Right cardiac atrium (tissue), 5 donors: Measurements from ENCODE around the gene EHD2. TPM values are rescaled to one million over a fixed set of nuclear protein-coding genes. Genes with fewer than 3 reads are reported as not detected.
"Not testable (repeated sequence)": the region's sequence is repeated elsewhere in the genome, so short reads cannot be mapped to it uniquely, and the experiment has no call there.

Experiments
- ATAC-seq, 2 donors: fragments of 200-7000 bp; cut with Tn5 transposase; one replicate each; pipeline versions ENCODE4 v1.8.0 to v1.9.1; 2020; ENCODE audit warnings: moderate library complexity in 2 of 2, mild to moderate bottlenecking in 1 of 2
- DNase-seq, 3 donors: peaks; one replicate each; pipeline ENCODE4 v3.0.0-alpha.2; 2020
- H3K27ac ChIP-seq: one replicate; pipeline ENCODE4 v1.5.1; 2013; ENCODE audit warnings: mild to moderate bottlenecking, low read length, control low read depth, moderate library complexity
- H3K27me3 ChIP-seq: one replicate; pipeline ENCODE4 v1.6.1; 2013; ENCODE audit not compliant: control insufficient read depth, insufficient read depth
- H3K4me1 ChIP-seq: one replicate; pipeline ENCODE4 v1.6.1; 2013; ENCODE audit warnings: low read length; ENCODE audit not compliant: control insufficient read depth, insufficient read depth
- H3K4me3 ChIP-seq: one replicate; pipeline ENCODE4 v1.5.1; 2013; ENCODE audit warnings: low read length, control low read depth
- H3K9me3 ChIP-seq: one replicate; pipeline ENCODE4 v1.6.1; 2013; ENCODE audit warnings: low read length; ENCODE audit not compliant: control insufficient read depth
- WGBS: extraction: QIAGEN DNeasy Blood & Tissue Kit; methylation state at CpG from one replicate; pipeline ENCODE4 v1.1.7; 2013; 5-methylcytosine and 5-hydroxymethylcytosine counted together
- intact Hi-C, 4 donors: fragments of 100-400 bp; cut with DNase I; formaldehyde crosslinking; loops; one replicate each; pipeline versions ENCODE4 v1.11.0 to v1.14.0; 2022 to 2023
- polyA plus RNA-seq: library from polyadenylated mRNA; stranded (reverse); fragments of 200-250 nt; gene quantifications from one replicate; pipeline ENCODE4 v1.2.3, GENCODE V29; 2013
- total RNA-seq, 4 donors: library from RNA; stranded (reverse); fragmentation: NEBNext Ultra II Directional; extraction: Animal tissue kit (Norgen Biotek cat#: 25700); gene quantifications; one replicate each; pipeline ENCODE4 v1.2.1, GENCODE V29; 2021
- donor health status: healthy with polysubstance abuse.
- donor health status: DM: no; HTN: yes; CAD: no.
- donor health status: DM: no; HTN: no; CAD: no.
- donor health status: DM: no; HTN: yes; CAD: no; lungs with severe emphysema.
- donor health status: DM: yes; HTN: yes; CAD: no.

The EHD2 gene
- total and polyA plus RNA-seq, 5 donors, result 32.8 to 61.9 (median 38.7) TPM

GRCh38 chr19:47714339-47714738, 1.1 kb downstream of the EHD2 start:
- peaks cover 10% of the 10 kb centered on the region for H3K4me1 ChIP-seq
- DNase-seq, result no peak
- ATAC-seq, result no peak
- peak overlapping the region; percentile 98 for H3K27ac ChIP-seq
- intact Hi-C loops, result loop anchor here in 1 of 4 donors (5.0 kb wide), 1 partner anchor 73 kb away; no protein-coding TSS in a partner anchor
- H3K9me3 ChIP-seq, result no peaks in the 10 kb centered on the region
- 76% methylated on average over 4 of the region's 4 CpGs for WGBS
- no peaks in the 10 kb centered on the region for H3K27me3 ChIP-seq
- peak overlapping the region; percentile 79 for H3K4me3 ChIP-seq

GRCh38 chr19:47714855-47715254, 1.6 kb downstream of the EHD2 start:
- ATAC-seq, DNase-seq, H3K9me3 ChIP-seq, H3K4me1 ChIP-seq, H3K27ac ChIP-seq, H3K27me3 ChIP-seq: not testable (repeated sequence)
- peak overlapping the region; percentile 79 for H3K4me3 ChIP-seq
- intact Hi-C loops, result loop anchor here in 1 of 4 donors (5.0 kb wide), 1 partner anchor 72 kb away; no protein-coding TSS in a partner anchor

- H3K27ac ChIP-seq, result no peak overlapping the region
- intact Hi-C loops, result no loop called here
- DNase-seq (no peak), ATAC-seq (no peak)
- H3K4me1 ChIP-seq, result peaks cover 14% of the 10 kb centered on the region
- WGBS, result 62% methylated on average over 32 of the region's 32 CpGs
- no peaks in the 10 kb centered on the region for H3K27me3 ChIP-seq
- no peak overlapping the region for H3K4me3 ChIP-seq
- H3K9me3 ChIP-seq, result no peaks in the 10 kb centered on the region
These were observed 3.2 kb downstream of the EHD2 start for GRCh38 chr19:47716270-47716937.

- WGBS, result 37% methylated on average over 11 of the region's 11 CpGs
- Histone ChIP-seq H3K27ac (peak overlapping the region; percentile 54), H3K4me1 (peaks cover 12% of the 10 kb centered on the region)
- H3K4me3 ChIP-seq, ATAC-seq, H3K27me3 ChIP-seq, intact Hi-C loops, H3K9me3 ChIP-seq: not testable (repeated sequence)
- DNase-seq, result peak in 1 of 3 donors; percentile 72
These were observed 5.3 kb downstream of the EHD2 start for GRCh38 chr19:47718415-47719046.

GRCh38 chr19:47719047-47719859, 6.0 kb downstream of the EHD2 start:
- H3K27me3 ChIP-seq, result no peaks in the 10 kb centered on the region
- peak overlapping the region; percentile 10 for H3K4me3 ChIP-seq
- WGBS, result 15% methylated on average over 26 of the region's 26 CpGs
- peak; percentile 92 to 96 (median 95) for DNase-seq
- H3K27ac ChIP-seq, result peak overlapping the region; percentile 78
- no peaks in the 10 kb centered on the region for H3K9me3 ChIP-seq
- peaks cover 14% of the 10 kb centered on the region for H3K4me1 ChIP-seq
- intact Hi-C loops, result no loop called here
- ATAC-seq, result peak; percentile 87 to 91

GRCh38 chr19:47720669-47721422, 7.6 kb downstream of the EHD2 start:
- no peak overlapping the region for H3K4me3 ChIP-seq
- WGBS, result 81% methylated on average over 14 of the region's 14 CpGs

GRCh38 chr19:47723581-47723940, 10.3 kb downstream of the EHD2 start:
- ATAC-seq (peak in 1 of 2 donors; percentile 22), DNase-seq (peak; percentile 78 to 84 (median 81))
- WGBS, result 19% methylated on average over 7 of the region's 7 CpGs
- intact Hi-C loops, result no loop called here
- no peak overlapping the region for H3K4me3 ChIP-seq
- H3K4me1 ChIP-seq, result peaks cover 7% of the 10 kb centered on the region
- no peaks in the 10 kb centered on the region for H3K9me3 ChIP-seq
- H3K27me3 ChIP-seq, result no peaks in the 10 kb centered on the region
- no peak overlapping the region for H3K27ac ChIP-seq

More at GRCh38 chr19:47720669-47721422, 7.6 kb downstream of the EHD2 start:
- intact Hi-C loops, result no loop called here
- DNase-seq, result no peak
- Histone ChIP-seq H3K27ac (peak overlapping the region; percentile 6), H3K9me3 (no peaks in the 10 kb centered on the region), H3K27me3 (no peaks in the 10 kb centered on the region), H3K4me1 (peaks cover 9% of the 10 kb centered on the region)
- ATAC-seq, result no peak

GRCh38 chr19:47725759-47726401, 12.7 kb downstream of the EHD2 start:
- Histone ChIP-seq H3K27me3 (no peaks in the 10 kb centered on the region), H3K4me1 (peaks cover 3% of the 10 kb centered on the region), H3K9me3 (no peaks in the 10 kb centered on the region), H3K27ac (no peak overlapping the region), H3K4me3 (no peak overlapping the region)
- intact Hi-C loops, result no loop called here
- WGBS, result 83% methylated on average over 48 of the region's 48 CpGs
- no peak for ATAC-seq
- DNase-seq, result no peak

- no peak for ATAC-seq
- peaks cover 3% of the 10 kb centered on the region for H3K4me1 ChIP-seq
- DNase-seq, result no peak
- intact Hi-C loops, result no loop called here
- H3K4me3 ChIP-seq, result no peak overlapping the region
- 68% methylated on average over 4 of the region's 4 CpGs for WGBS
- no peaks in the 10 kb centered on the region for H3K9me3 ChIP-seq
- H3K27me3 ChIP-seq, result no peaks in the 10 kb centered on the region
- H3K27ac ChIP-seq, result no peak overlapping the region
These were observed 13.2 kb downstream of the EHD2 start for GRCh38 chr19:47726467-47726866.

GRCh38 chr19:47728295-47728694, 15.1 kb downstream of the EHD2 start:
- H3K4me1 ChIP-seq, DNase-seq, H3K9me3 ChIP-seq, H3K4me3 ChIP-seq, ATAC-seq, H3K27ac ChIP-seq, H3K27me3 ChIP-seq, intact Hi-C loops: not testable (repeated sequence)
- 91% methylated on average over 4 of the region's 4 CpGs for WGBS
